Transverse colon (tissue), 4 donors: ENCODE data around the gene EXOC1L.

ENCODE experiments used
- CTCF ChIP-seq, 5 experiments: fragments of 200-600 bp in 3 of 5; fragments of 450-650 bp in 2 of 5; sonication (generic) in 3 of 5; IDR thresholded peaks; 1 replicate in 2 of 5; 2 replicates in 3 of 5; pipeline ENCODE4 v1.5.1; 2016 to 2017; ENCODE audit warnings: antibody characterized with exemption in 5 of 5, inconsistent platforms in 3 of 5, mild to moderate bottlenecking in 2 of 5, moderate library complexity in 1 of 5
- EP300 ChIP-seq: sonication (generic); formaldehyde crosslinking; IDR thresholded peaks from one replicate; pipeline ENCODE4 v1.6.1; 2017; ENCODE audit warnings: antibody characterized with exemption, low read depth
- POLR2A ChIP-seq: fragments of 450-650 bp; IDR thresholded peaks from one replicate; pipeline ENCODE4 v1.6.1; 2016; ENCODE audit warnings: antibody characterized with exemption, mild to moderate bottlenecking, moderate library complexity
- POLR2AphosphoS5 ChIP-seq, 3 donors: sonication (generic); formaldehyde crosslinking; IDR thresholded peaks; one replicate each; pipeline ENCODE4 v1.6.1; 2016; ENCODE audit warnings: antibody characterized with exemption in 3 of 3

DNA sequence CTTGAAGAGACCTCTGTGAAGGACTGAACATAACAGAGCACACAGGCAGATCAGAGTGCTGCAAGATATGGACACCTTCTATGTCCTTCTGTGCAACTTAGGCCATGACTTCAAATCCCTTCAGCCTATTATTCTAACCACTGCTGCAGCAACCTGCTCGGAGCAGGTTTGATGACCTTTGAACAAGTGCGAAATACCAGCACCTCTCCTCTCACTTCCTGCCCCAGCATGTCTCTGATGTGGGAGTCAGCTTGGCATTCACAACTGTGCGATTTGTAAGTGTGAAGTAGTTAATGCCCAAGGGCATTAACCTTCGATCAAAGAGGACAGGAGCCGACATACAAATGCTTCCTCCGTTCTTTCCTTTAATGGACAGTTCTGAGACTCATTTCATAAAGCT, 32.3 kb downstream of the EXOC1L start:
- TF ChIP-seq POLR2A (no peak), CTCF (IDR thresholded peaks at IDR 0.05) (no peak), EP300 (no peak), POLR2AphosphoS5 (IDR thresholded peaks at IDR 0.05) (no peak)
